Heart left ventricle (tissue), 13 donors: ENCODE data around the gene RPL37A.

Experiments used
- CTCF ChIP-seq, 12 donors: fragments of 200-600 bp; sonication (generic) in 4 of 12; IDR thresholded peaks; one replicate each; pipeline versions ENCODE4 v1.5.0 to v1.8.0; 2018 to 2022; ENCODE audit warnings: antibody characterized with exemption in 12 of 12, mild to moderate bottlenecking in 5 of 12
- POLR2A ChIP-seq, 2 donors: fragments of 450-650 bp; IDR thresholded peaks; one replicate each; pipeline ENCODE4 v1.6.1; 2017; ENCODE audit warnings: antibody characterized with exemption in 2 of 2, mild to moderate bottlenecking in 2 of 2, moderate library complexity in 2 of 2
- donor health status: ischemic (EF 13 %, LVEDD 7.1; RV severe dilation, severe dysfunction).
- donor health status: DM: no; HTN: yes; CAD: no.
- donor health status: DM: no; HTN: no; CAD: no.
- donor health status: ischemic (EF 25% LVEDD 6.9; RV normal size, moderate dysfunction).
- donor health status: ischemic (EF 25% LVEDD 5.7; RV mildly dilated, moderate dysfunction).
- donor health status: ischemic (EF 35%, LVEDD 5.7; RV mildly dilated, moderate dysfunction).
- donor health status: nonischemic (EF 11% LVEDD 7.7; RV severe dilation, severe dysfunction).
- donor health status: DM: yes; HTN: yes; CAD: no.
- donor health status: PGD.
- donor health status: ischemic (EF 29% LVEDD 5.4; RV normal size, mild dysfunction).
- donor health status: nonischemic (EF 23%, LVEDD 6.1; RV moderate dilation, normal function).

GRCh38 chr2:216516730-216517350 is 18.2 kb downstream of the RPL37A start:
- no peak for TF ChIP-seq POLR2A (IDR thresholded peaks at IDR 0.05)
- peak; percentile 54 to 85 (median 80) for TF ChIP-seq CTCF (IDR thresholded peaks at IDR 0.05)
